GM12873 (cell line): Measurements from ENCODE around the gene TNK2.
A peak's percentile ranks its signal among the peaks of the same experiment; 100 is the strongest.

ENCODE experiments used
- CTCF ChIP-seq: IDR thresholded peaks from 2 replicates; pipeline ENCODE4 v1.5.1; 2012; ENCODE audit warnings: low read depth, mild to moderate bottlenecking, moderate library complexity, low read length, control low read depth; ENCODE audit not compliant: insufficient read depth; ENCODE audit errors: missing control alignments

The TNK2 gene

GRCh38 chr3:195909644-195910498 is 1.5 kb upstream of the TNK2 start:
- TF ChIP-seq CTCF, result no peak

GRCh38 chr3:195908694-195909581 is 587 bp upstream of the TNK2 start:
- no peak for TF ChIP-seq CTCF

DNA sequence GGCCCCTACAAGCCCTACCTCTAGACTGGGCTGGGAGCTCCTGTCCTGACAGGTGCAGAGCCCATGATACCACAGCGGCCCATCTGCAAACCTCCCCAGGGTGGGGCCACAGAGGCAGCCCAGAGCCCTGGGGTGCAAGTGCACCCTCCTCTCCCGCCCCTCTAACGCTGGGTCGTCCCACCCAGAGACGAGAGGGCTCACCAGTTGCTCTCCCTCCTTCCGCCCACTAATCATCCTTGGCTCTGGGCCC is 742 bp downstream of the TNK2 start:
- no peak for TF ChIP-seq CTCF

DNA sequence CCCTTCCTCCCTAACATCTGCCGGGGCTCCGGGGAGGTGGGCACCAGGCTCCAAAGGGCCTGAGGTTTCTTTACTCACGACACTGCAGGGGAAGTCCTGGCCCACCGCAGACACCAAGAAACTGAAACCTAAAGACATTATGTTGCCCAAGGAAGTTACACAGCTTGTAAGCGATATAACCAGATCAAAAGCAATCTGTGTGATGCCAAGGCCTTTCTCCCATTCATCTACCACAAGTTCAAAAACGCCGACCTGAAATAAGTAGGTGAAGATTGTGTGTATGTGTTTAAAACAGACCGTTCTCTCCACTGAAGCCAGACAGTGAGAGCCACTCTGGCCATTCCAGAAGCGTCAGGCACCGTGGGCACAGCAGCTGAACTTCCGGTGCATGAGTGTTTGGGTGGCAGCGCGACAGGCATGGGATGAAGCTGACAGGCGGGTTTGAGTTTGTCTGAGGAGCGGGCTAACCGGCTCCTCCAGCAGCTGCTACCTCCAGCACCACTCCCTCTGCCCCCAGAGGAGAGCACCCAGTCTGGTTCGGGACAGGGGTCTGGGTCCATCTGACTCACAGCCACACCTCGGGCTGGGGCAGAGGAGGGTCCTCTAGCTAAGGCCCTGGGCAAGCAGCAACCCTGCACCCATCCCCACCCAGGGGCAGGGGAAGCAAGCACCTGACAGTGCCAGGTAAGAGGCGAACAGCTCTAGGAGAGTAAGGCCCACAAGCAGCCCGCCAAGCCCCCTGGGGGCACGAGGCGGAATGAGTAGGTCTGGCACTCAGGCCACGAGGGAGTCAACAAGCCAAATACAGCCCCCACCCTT is 1.3 kb downstream of the TNK2 start:
- peak; percentile 46 for TF ChIP-seq CTCF

- TF ChIP-seq CTCF, result no peak
Observed at GRCh38 chr3:195905970-195906864, 2.1 kb downstream of the TNK2 start.

DNA sequence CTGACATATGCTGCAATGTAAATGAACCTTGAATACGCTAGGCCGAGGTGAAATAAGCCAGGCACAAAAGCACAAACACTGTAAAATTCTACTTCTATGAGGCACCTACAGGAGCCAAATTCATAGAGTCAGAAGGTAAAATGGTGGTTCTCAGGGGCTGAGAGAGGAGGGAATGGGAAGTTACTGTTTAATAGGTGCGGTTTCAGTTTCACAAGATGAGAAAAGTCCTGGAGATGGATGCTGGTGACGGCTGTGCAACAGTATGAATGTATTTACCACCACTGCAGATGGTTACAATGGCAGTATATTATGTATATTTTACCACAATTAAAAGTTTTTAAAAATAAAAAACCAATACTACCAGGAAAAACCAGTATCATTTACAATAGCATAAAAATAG is 4.0 kb downstream of the TNK2 start:
- no peak for TF ChIP-seq CTCF
